CD4-positive, CD25-positive, alpha-beta regulatory T cell (primary cell): Measurements from ENCODE around the gene CRADD. TPM values are rescaled to one million over a fixed set of nuclear protein-coding genes. Genes with fewer than 3 reads are reported as not detected.
A peak's percentile ranks its signal among the peaks of the same experiment; 100 is the strongest.

ENCODE experiments used
- ATAC-seq, 2 donors: fragments of 150-1000 bp; cut with Tn5 transposase; one replicate each; pipeline ENCODE4 v1.10.0; 2021; ENCODE audit warnings: low read depth in 2 of 2, moderate number of reproducible peaks in 2 of 2, moderate library complexity in 1 of 2
- DNase-seq, 3 donors: peaks; one replicate each; pipeline versions ENCODE4 v3.0.0 to v3.0.0-alpha.2; 2012 to 2022; ENCODE audit warnings: mixed read lengths in 1 of 3
- H3K27ac ChIP-seq: one replicate; pipeline ENCODE4 v1.7.0; 2013; ENCODE audit warnings: mild to moderate bottlenecking, low read length; ENCODE audit not compliant: insufficient read depth, poor library complexity, severe bottlenecking
- H3K27me3 ChIP-seq: one replicate; pipeline ENCODE4 v1.7.0; 2013; ENCODE audit warnings: low read length; ENCODE audit not compliant: control insufficient read depth, insufficient read depth
- H3K36me3 ChIP-seq: one replicate; pipeline ENCODE4 v1.7.0; 2013; ENCODE audit warnings: mild to moderate bottlenecking, low read length, moderate library complexity; ENCODE audit not compliant: control insufficient read depth, insufficient read depth
- H3K4me1 ChIP-seq: 2 replicates; pipeline ENCODE4 v1.7.0; 2013; ENCODE audit warnings: mild to moderate bottlenecking, low read length; ENCODE audit not compliant: insufficient read depth, control insufficient read depth, poor library complexity, severe bottlenecking
- H3K4me3 ChIP-seq: one replicate; pipeline ENCODE4 v1.7.0; 2013; ENCODE audit warnings: low read depth, mild to moderate bottlenecking, low read length, moderate library complexity
- H3K9me3 ChIP-seq, 2 experiments: 1 replicate in 1 of 2; 2 replicates in 1 of 2; pipeline ENCODE4 v1.7.0; 2013; ENCODE audit warnings: low read length in 2 of 2, mild to moderate bottlenecking in 1 of 2, moderate library complexity in 1 of 2; ENCODE audit not compliant: control insufficient read depth in 2 of 2
- H3K27ac Mint-ChIP-seq, 3 donors: one replicate each; pipeline ENCODE4 v1.8.0; 2020 to 2022; ENCODE audit warnings: mild to moderate bottlenecking in 3 of 3, mixed read lengths in 3 of 3, moderate library complexity in 2 of 3
- H3K27me3 Mint-ChIP-seq: one replicate; pipeline ENCODE4 v1.8.0; 2022; ENCODE audit warnings: mild to moderate bottlenecking, mixed read lengths
- H3K36me3 Mint-ChIP-seq: one replicate; pipeline ENCODE4 v1.8.0; 2020; ENCODE audit warnings: mixed read lengths
- H3K4me1 Mint-ChIP-seq, 4 donors: one replicate each; pipeline ENCODE4 v1.8.0; 2020 to 2022; ENCODE audit warnings: mixed read lengths in 4 of 4, mild to moderate bottlenecking in 1 of 4
- H3K4me3 Mint-ChIP-seq, 4 donors: one replicate each; pipeline ENCODE4 v1.8.0; 2020 to 2022; ENCODE audit warnings: mild to moderate bottlenecking in 4 of 4, mixed read lengths in 4 of 4, moderate library complexity in 3 of 4
- H3K9me3 Mint-ChIP-seq, 7 donors: one replicate each; pipeline ENCODE4 v1.8.0; 2020 to 2022; ENCODE audit warnings: mixed read lengths in 7 of 7, mild to moderate bottlenecking in 3 of 7, moderate library complexity in 2 of 7
- polyA plus RNA-seq, 4 donors: library from polyadenylated mRNA; unstranded; fragments of 300-500 nt; fragmentation: Illumina TruSeq; gene quantifications; one replicate each; pipeline ENCODE4 v1.2.3, GENCODE V29; 2021
- total RNA-seq: library from RNA; stranded (reverse); gene quantifications from one replicate; pipeline ENCODE4 v1.2.3, GENCODE V29; 2022

CRADD gene
- total and polyA plus RNA-seq, 5 donors from 2014 or later, result 10.1 to 24.2 (median 20.6) TPM

DNA sequence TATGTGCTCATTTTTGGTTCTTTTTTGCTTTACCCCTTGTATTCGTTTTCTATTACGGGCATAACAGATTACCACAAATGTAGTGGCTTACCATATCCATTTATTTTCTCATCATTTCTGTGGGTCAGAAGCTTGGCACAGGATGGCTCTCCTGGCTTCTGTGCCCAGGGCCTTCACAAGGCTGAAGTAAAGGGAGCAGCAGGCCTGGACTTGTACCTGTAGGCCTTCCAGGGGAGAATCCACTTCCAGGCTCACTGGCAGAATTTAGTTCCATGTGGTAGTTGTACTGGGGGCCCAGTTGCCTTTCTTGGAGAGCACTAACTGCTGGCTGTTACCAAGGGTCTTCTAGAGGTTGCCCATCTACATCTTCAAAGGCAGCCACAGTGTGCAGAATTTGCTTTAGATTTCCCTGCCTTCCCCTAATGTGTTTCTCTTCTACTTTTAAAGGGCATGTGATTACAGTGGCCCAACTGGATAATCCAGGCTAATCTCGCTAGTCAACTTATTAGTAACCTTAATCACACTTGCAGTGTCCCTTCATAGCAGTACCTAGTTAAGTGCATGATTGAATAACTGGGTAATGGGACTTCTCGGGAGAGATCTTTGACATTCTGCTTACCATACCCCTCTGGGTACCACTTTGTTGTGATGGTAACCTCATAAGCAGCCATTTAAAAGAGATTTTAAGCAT is 67.0 kb downstream of the CRADD start:
- no peaks in the 10 kb centered on the region for H3K9me3 ChIP-seq
- H3K4me1 ChIP-seq, result peaks cover 26% of the 10 kb centered on the region
- H3K27ac ChIP-seq, result no peak overlapping the region
- Mint-ChIP-seq H3K9me3 (no peaks in the 10 kb centered on the region), H3K27ac (peak overlapping the region in 1 of 3 donors; percentile 14), H3K4me3 (peak overlapping the region in 3 of 4 donors; percentile 14 to 92 (median 53)), H3K27me3 (no peaks in the 10 kb centered on the region), H3K36me3 (no peaks in the 10 kb centered on the region), H3K4me1 (peaks cover 26 to 34% (median 32%) of the 10 kb centered on the region in 4 donors)
- no peaks in the 10 kb centered on the region for H3K27me3 ChIP-seq
- no peaks in the 10 kb centered on the region for H3K36me3 ChIP-seq
- no peak overlapping the region for H3K4me3 ChIP-seq
- DNase-seq, result no peak
- ATAC-seq, result no peak

DNA sequence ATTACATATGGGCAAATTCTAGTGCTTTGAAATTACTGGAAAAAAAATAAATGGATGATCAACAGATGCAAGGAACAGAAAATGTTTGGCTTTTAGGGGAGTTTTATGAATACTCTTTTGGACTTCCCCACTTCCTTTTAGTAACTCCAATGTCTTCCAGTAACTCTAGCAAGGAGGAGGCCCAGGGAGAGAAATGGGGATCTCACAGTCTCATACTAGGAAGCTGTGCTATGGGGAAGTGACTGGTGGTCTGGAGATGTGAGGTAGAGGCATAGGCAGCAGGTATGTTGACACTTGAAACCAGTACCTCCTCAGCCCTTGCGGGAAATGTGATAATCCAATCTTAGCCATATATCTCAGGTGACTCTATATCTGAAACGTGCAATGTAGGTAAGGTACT is 68.1 kb downstream of the CRADD start:
- H3K27ac ChIP-seq, result no peak overlapping the region
- no peaks in the 10 kb centered on the region for H3K9me3 Mint-ChIP-seq
- ATAC-seq (no peak), DNase-seq (no peak)
- H3K4me3 ChIP-seq, result no peak overlapping the region
- H3K27me3 ChIP-seq, result no peaks in the 10 kb centered on the region
- H3K4me1 ChIP-seq, result peaks cover 33% of the 10 kb centered on the region
- no peaks in the 10 kb centered on the region for H3K36me3 ChIP-seq
- no peaks in the 10 kb centered on the region for H3K27me3 Mint-ChIP-seq
- peaks cover 37 to 44% (median 42%) of the 10 kb centered on the region in 4 donors for H3K4me1 Mint-ChIP-seq
- H3K4me3 Mint-ChIP-seq, result peak overlapping the region in 1 of 4 donors; percentile 1
- peak overlapping the region; percentile 2 to 79 (median 18) for H3K27ac Mint-ChIP-seq
- H3K36me3 Mint-ChIP-seq, result no peaks in the 10 kb centered on the region
- H3K9me3 ChIP-seq, result no peaks in the 10 kb centered on the region

DNA sequence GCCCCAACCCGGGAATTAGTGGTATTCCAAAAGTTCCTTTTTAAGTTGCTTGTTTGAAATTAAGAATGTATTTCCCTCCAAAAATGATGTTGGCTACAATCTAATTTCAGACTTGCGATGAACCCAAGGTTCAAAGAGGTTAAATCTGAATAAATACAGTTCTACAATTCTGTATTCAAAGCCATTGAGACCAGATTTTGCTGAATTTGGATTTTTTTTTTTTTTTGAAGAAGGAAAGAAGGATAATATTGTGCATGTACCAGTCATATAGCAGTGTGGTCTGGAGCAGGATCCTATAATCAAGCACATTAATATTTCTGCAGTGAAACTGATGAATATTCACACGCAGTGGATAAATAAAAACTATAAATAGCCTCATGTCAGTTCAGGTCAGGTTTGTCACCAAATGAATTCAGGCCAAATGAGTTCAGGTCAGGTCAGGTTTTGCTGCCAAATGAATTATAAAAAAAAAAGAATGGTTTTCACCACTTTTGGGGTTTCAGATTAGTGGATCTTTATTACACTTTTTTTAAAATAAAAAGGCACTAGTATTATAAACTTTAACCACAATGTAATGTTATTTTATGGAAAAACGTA is 69.5 kb downstream of the CRADD start:
- H3K27me3 Mint-ChIP-seq, result no peaks in the 10 kb centered on the region
- H3K36me3 ChIP-seq, result no peaks in the 10 kb centered on the region
- no peaks in the 10 kb centered on the region for H3K27me3 ChIP-seq
- H3K27ac ChIP-seq, result no peak overlapping the region
- H3K4me1 ChIP-seq, result peaks cover 26% of the 10 kb centered on the region
- H3K27ac Mint-ChIP-seq, result peak overlapping the region in 1 of 3 donors; percentile 20
- H3K4me1 Mint-ChIP-seq, result peaks cover 33 to 43% (median 40%) of the 10 kb centered on the region in 4 donors
- ATAC-seq, result no peak
- no peak overlapping the region for H3K4me3 ChIP-seq
- H3K4me3 Mint-ChIP-seq, result no peak overlapping the region
- H3K9me3 ChIP-seq, result no peaks in the 10 kb centered on the region
- H3K36me3 Mint-ChIP-seq, result no peaks in the 10 kb centered on the region
- DNase-seq, result no peak
- H3K9me3 Mint-ChIP-seq, result no peaks in the 10 kb centered on the region

DNA sequence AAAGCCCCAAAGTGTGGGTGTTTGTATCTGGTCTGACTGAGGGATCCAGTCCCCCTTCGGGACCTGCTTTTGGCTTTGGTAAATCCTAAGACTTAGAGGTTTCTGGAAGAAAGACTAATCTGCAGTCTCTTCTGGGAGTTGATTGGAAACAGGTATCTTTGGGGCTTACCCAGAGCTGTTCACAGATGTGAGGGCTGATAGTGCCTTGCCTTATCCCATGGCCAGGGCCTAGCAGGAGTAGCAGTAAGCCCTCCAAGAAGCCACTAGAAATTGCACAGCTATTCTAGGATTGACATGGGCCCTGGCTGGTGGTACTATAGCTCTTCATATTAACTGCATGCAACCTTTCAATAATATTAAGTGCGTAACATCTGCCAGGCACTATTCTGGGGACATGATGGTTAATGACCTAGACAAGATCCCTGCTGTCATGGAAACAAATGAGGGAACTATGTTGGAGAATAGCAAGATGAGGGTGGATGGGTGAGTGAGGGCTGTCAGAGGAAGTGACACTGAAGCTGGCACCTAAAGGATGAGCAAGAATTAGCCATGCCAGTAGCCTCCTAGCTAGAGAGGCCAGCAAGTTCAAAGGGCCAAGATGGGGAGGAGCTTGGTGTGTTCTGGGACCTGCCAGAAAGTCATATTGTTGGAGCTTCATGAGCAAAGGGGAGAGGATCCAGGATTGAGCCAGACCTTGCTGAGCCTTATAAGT is 71.7 kb downstream of the CRADD start:
- Histone ChIP-seq H3K9me3 (peaks cover 0 to 9% of the 10 kb centered on the region in 2 experiments), H3K36me3 (no peaks in the 10 kb centered on the region), H3K27ac (no peak overlapping the region), H3K27me3 (no peaks in the 10 kb centered on the region), H3K4me3 (no peak overlapping the region), H3K4me1 (peaks cover 15% of the 10 kb centered on the region)
- H3K9me3 Mint-ChIP-seq, result peaks cover 0 to 13% (median 2%) of the 10 kb centered on the region in 7 donors
- no peak for DNase-seq
- peaks cover 24 to 32% (median 27%) of the 10 kb centered on the region in 4 donors for H3K4me1 Mint-ChIP-seq
- peaks cover 10% of the 10 kb centered on the region for H3K36me3 Mint-ChIP-seq
- peak in 1 of 2 donors; percentile 8 for ATAC-seq
- peak overlapping the region; percentile 25 to 32 (median 26) for H3K27ac Mint-ChIP-seq
- no peaks in the 10 kb centered on the region for H3K27me3 Mint-ChIP-seq
- H3K4me3 Mint-ChIP-seq, result peak overlapping the region in 1 of 4 donors; percentile 15

DNA sequence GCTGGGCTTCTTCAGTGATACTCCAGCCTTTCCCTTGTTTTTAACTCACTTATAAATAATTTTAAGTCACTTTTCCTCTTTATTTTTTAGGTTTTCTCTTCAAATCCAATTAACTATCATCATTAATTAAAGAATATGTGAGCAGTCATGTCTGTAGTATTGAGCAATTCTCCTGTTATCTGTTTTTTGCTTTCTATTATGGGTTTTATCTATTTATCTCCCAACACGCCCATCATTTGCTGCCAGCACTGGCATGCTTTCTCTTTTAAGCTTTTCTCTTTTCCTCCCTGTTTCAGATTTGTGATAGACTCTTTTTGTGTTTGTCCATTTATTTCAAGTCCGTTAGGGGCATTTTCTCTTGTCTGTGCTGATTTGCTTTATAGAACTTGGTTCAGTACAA is 72.3 kb downstream of the CRADD start:
- no peaks in the 10 kb centered on the region for H3K36me3 ChIP-seq
- Mint-ChIP-seq H3K4me3 (peak overlapping the region in 3 of 4 donors; percentile 14 to 59 (median 21)), H3K27me3 (no peaks in the 10 kb centered on the region), H3K9me3 (peaks cover 0 to 18% (median 4%) of the 10 kb centered on the region in 7 donors), H3K36me3 (peaks cover 13% of the 10 kb centered on the region), H3K27ac (peak overlapping the region in 2 of 3 donors; percentile 59 to 94), H3K4me1 (peaks cover 23 to 30% (median 24%) of the 10 kb centered on the region in 4 donors)
- H3K9me3 ChIP-seq, result peaks cover 0 to 13% of the 10 kb centered on the region in 2 experiments
- no peaks in the 10 kb centered on the region for H3K27me3 ChIP-seq
- peak in 1 of 3 donors; percentile 55 for DNase-seq
- H3K4me3 ChIP-seq, result peak overlapping the region; percentile 8
- no peak for ATAC-seq
- H3K27ac ChIP-seq, result no peak overlapping the region
- H3K4me1 ChIP-seq, result peaks cover 15% of the 10 kb centered on the region

DNA sequence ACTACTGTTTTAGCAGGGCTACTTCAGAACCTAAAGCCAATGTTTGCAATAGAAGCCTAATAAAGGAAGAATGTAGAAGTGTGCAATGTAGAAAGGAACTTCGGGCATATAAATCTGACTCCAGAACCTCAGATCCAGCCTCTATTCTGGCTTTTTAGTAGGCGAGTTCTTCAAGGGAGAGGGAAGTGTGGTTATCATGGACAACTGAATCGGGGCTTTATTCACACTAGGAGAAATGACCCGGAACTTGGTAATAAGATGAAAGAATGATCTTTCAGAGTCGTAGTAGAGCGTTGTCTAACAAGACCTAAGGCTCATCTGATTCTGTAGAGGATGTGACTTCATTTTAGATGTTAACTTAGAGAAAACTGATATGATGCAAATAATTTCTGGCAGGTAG is 72.9 kb downstream of the CRADD start:
- H3K4me3 ChIP-seq, result peak overlapping the region; percentile 8
- Mint-ChIP-seq H3K27me3 (no peaks in the 10 kb centered on the region), H3K9me3 (peaks cover 0 to 18% (median 6%) of the 10 kb centered on the region in 7 donors), H3K27ac (peak overlapping the region in 1 of 3 donors; percentile 59), H3K4me1 (peaks cover 22 to 30% (median 24%) of the 10 kb centered on the region in 4 donors), H3K4me3 (peak overlapping the region in 1 of 4 donors; percentile 14), H3K36me3 (peaks cover 16% of the 10 kb centered on the region)
- H3K36me3 ChIP-seq, result no peaks in the 10 kb centered on the region
- no peak overlapping the region for H3K27ac ChIP-seq
- H3K9me3 ChIP-seq, result peaks cover 0 to 13% of the 10 kb centered on the region in 2 experiments
- H3K27me3 ChIP-seq, result no peaks in the 10 kb centered on the region
- ATAC-seq (no peak), DNase-seq (no peak)
- H3K4me1 ChIP-seq, result peaks cover 15% of the 10 kb centered on the region

DNA sequence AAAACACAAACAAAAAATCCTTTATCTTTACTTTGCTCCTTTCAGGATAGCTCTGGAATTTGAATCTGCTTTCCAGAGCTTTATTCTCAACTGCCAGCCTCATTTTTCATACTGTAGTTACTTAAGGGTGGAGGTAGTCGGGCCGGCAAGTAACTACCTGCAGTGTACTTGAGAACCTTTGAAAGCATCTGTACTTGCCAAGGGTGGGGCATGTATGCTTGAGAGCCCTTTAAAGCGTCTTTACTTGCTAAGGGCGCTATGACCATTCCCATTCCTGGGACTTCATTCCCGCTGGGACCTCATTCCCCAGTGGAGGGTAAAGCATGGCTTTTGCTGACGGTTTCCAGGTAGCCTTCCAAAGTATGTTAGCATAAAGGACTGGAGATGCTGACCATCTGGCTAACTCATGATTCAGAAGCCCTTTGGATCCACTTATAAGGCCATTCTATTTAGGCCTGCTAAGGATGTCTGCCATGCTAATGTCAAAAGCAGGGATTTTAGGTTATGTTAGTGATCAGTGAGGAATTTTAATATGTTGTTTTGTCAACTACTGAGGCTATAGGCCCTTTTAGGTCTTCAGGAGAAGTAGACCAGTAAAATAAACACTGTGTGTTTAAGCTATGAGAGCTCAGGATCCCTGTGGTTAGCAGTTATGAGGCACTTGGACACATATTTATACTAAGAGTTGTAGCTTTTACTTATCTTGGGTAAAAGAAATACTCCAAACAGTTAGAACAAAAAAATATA is 74.9 kb downstream of the CRADD start:
- Mint-ChIP-seq H3K27ac (no peak overlapping the region), H3K4me3 (no peak overlapping the region), H3K9me3 (peaks cover 0 to 18% (median 6%) of the 10 kb centered on the region in 7 donors)

More for the DNA sequence above, 74.9 kb downstream of the CRADD start:
- Histone ChIP-seq H3K27ac (no peak overlapping the region), H3K4me1 (peaks cover 15% of the 10 kb centered on the region), H3K27me3 (no peaks in the 10 kb centered on the region), H3K4me3 (no peak overlapping the region), H3K9me3 (peaks cover 0 to 13% of the 10 kb centered on the region in 2 experiments), H3K36me3 (no peaks in the 10 kb centered on the region)
- ATAC-seq (no peak), DNase-seq (no peak)
- H3K4me1 Mint-ChIP-seq, result peaks cover 16 to 31% (median 24%) of the 10 kb centered on the region in 4 donors
- no peaks in the 10 kb centered on the region for H3K27me3 Mint-ChIP-seq
- peaks cover 16% of the 10 kb centered on the region for H3K36me3 Mint-ChIP-seq
